ENCODE results near the gene ST3GAL3. TPM values are rescaled to one million over a fixed set of nuclear protein-coding genes. Genes with fewer than 3 reads are reported as not detected.

The ST3GAL3 gene
- total RNA-seq, 4 donors from 2014 or later = 4.4 to 19.0 (median 6.1) TPM

DNA sequence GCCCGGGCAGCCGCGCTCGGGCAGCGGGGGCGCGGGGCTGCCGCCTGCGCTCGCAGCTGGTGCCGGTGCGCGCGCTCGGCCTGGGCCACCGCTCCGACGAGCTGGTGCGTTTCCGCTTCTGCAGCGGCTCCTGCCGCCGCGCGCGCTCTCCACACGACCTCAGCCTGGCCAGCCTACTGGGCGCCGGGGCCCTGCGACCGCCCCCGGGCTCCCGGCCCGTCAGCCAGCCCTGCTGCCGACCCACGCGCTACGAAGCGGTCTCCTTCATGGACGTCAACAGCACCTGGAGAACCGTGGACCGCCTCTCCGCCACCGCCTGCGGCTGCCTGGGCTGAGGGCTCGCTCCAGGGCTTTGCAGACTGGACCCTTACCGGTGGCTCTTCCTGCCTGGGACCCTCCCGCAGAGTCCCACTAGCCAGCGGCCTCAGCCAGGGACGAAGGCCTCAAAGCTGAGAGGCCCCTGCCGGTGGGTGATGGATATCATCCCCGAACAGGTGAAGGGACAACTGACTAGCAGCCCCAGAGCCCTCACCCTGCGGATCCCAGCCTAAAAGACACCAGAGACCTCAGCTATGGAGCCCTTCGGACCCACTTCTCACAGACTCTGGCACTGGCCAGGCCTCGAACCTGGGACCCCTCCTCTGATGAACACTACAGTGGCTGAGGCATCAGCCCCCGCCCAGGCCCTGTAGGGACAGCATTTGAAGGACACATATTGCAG is 229.3 kb downstream of the ST3GAL3 start:
- no peak for DNase-seq
- no peak overlapping the region for H3K27ac ChIP-seq
- H3K36me3 ChIP-seq = no peaks in the 10 kb centered on the region
- H3K4me1 ChIP-seq = peaks cover 3 to 31% (median 12%) of the 10 kb centered on the region in 4 donors
- no peak for TF ChIP-seq POLR2A (IDR thresholded peaks at IDR 0.05)
- TF ChIP-seq, protein P1, sequence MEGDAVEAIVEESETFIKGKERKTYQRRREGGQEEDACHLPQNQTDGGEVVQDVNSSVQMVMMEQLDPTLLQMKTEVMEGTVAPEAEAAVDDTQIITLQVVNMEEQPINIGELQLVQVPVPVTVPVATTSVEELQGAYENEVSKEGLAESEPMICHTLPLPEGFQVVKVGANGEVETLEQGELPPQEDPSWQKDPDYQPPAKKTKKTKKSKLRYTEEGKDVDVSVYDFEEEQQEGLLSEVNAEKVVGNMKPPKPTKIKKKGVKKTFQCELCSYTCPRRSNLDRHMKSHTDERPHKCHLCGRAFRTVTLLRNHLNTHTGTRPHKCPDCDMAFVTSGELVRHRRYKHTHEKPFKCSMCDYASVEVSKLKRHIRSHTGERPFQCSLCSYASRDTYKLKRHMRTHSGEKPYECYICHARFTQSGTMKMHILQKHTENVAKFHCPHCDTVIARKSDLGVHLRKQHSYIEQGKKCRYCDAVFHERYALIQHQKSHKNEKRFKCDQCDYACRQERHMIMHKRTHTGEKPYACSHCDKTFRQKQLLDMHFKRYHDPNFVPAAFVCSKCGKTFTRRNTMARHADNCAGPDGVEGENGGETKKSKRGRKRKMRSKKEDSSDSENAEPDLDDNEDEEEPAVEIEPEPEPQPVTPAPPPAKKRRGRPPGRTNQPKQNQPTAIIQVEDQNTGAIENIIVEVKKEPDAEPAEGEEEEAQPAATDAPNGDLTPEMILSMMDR (IDR thresholded peaks at IDR 0.05) = peak in 3 of 6 experiments; percentile 2 to 13 (median 5)
- no peaks in the 10 kb centered on the region for H3K9me3 ChIP-seq
- H3K27me3 ChIP-seq = no peaks in the 10 kb centered on the region
- peak overlapping the region; percentile 18 to 56 (median 49) for H3K4me3 ChIP-seq

DNA sequence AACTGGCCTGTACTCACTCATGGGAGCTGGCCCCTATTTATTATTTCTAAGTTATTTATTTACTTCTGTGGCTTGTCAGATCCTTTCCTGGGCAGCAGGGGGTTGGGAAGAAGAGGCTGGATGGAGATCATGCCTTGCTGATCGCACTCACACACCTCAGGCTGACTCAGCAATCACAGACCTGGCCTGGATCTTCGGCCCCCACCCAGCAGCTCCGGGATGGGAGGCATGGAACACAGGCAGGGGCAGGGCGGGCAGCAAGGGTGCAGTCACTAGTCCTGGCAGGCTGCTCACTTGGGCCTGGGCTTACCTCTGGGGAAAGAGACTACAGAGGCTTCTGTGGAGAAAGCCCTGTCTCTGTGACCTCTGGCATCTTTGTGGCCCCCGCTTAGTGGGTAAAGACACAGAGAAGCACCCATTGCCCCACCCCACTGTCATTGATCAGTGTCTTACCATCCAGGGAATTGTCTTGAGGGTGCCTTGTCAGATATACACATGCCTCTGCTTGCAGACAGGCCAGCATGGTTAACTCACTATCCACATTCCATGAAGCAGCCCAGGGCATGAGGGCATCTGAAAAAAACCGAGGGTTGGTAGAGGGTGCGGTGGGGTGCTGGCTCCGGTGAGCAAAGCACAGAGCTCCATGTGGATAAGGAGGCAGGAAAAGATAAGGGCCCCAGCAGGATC is 230.0 kb downstream of the ST3GAL3 start:
- TF ChIP-seq POLR2A (IDR thresholded peaks at IDR 0.05) = no peak
- TF ChIP-seq, protein P1 (IDR thresholded peaks at IDR 0.05) = no peak
- H3K27ac ChIP-seq = no peak overlapping the region
- no peaks in the 10 kb centered on the region for H3K36me3 ChIP-seq
- H3K9me3 ChIP-seq = no peaks in the 10 kb centered on the region
- no peak for DNase-seq
- no peaks in the 10 kb centered on the region for H3K27me3 ChIP-seq
- peaks cover 3 to 31% (median 12%) of the 10 kb centered on the region in 4 donors for H3K4me1 ChIP-seq
- H3K4me3 ChIP-seq = no peak overlapping the region

DNA sequence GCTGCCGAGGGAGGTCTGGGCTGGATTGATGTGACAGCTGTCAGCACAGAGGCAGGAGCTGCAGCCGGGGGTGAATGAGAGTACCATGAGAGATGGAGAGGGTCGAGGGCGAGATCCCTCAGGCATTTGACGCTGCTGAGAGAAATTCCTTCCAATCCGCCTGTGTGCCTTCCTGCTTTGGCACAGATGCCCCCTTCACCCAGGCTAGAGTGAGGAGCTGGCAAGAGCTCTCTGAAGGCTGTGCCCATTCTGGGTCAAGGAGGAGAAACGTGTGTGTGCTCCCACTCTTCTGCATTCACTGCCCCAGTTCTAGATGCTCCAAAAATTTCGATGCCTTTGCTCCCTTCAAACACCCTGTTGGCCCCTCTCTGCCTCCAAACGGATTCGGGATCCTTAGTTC is 231.0 kb downstream of the ST3GAL3 start:
- no peaks in the 10 kb centered on the region for H3K27me3 ChIP-seq
- DNase-seq = no peak
- H3K9me3 ChIP-seq = no peaks in the 10 kb centered on the region
- TF ChIP-seq, protein P1 (IDR thresholded peaks at IDR 0.05) = no peak
- no peak for TF ChIP-seq POLR2A (IDR thresholded peaks at IDR 0.05)
- no peaks in the 10 kb centered on the region for H3K36me3 ChIP-seq
- H3K4me1 ChIP-seq = peaks cover 3 to 27% (median 10%) of the 10 kb centered on the region in 4 donors
- H3K4me3 ChIP-seq = no peak overlapping the region
- no peak overlapping the region for H3K27ac ChIP-seq

DNA sequence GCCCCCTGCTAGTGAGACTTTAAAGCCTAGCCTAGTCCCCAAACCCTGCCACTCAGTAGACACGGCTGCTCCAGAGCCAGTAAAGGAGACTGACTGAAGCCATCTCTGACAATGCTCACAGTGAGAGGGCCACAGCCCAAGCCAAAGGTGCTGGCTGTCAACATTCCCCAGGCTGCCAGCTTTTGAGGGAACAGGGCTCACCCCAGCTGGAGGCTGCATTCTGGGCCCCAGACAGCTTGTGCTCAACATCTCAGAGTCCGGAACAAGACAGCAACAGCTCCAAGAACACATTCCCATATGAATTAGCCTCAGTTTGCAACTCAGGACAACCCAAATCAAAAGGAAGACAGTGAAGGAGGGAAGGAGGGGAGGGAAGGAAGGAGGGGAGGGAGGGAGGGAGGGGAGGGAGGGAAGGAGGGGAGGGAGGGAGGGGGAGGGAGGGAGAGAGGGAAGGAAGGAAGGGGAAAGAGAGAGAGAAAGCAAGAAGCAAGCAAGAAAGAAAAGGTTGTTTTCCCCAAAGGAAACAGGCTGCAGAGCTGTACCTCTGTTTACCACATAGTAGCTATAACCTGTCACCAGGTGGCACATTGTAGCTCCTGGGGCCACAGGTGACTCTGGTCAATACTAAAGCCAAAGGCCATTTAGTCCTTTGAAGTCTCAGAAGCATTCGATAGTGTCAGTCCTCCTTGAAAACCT is 231.7 kb downstream of the ST3GAL3 start:
- peaks cover 0 to 20% (median 4%) of the 10 kb centered on the region in 4 donors for H3K4me1 ChIP-seq
- TF ChIP-seq, protein P1 (IDR thresholded peaks at IDR 0.05) = no peak
- no peak for TF ChIP-seq POLR2A (IDR thresholded peaks at IDR 0.05)
- H3K4me3 ChIP-seq = no peak overlapping the region
- H3K9me3 ChIP-seq = no peaks in the 10 kb centered on the region
- no peaks in the 10 kb centered on the region for H3K27me3 ChIP-seq
- no peaks in the 10 kb centered on the region for H3K36me3 ChIP-seq
- DNase-seq = no peak
- H3K27ac ChIP-seq = no peak overlapping the region

DNA sequence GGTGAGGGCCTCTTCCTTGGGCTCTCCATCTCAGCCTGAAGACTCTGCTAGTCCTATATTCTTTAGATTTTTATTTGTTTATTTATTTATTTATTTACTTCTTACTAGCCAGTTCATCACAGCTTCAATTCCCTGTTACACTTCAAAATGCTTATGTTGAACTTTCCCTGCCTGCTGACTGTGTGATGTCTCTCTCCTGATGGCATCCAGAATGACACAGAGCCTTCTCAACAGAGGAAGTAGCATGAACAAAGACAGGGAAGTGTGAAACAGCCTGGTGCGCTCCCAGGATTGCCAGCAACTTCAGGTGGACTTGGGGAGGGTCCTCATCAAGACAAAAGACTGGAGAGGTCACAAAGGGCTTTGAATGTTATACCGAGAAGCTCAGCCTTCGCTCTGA is 235.1 kb downstream of the ST3GAL3 start:
- H3K9me3 ChIP-seq = no peaks in the 10 kb centered on the region
- H3K36me3 ChIP-seq = no peaks in the 10 kb centered on the region
- H3K4me1 ChIP-seq = peaks cover 0 to 11% (median 8%) of the 10 kb centered on the region in 4 donors
- TF ChIP-seq POLR2A (IDR thresholded peaks at IDR 0.05) = no peak
- TF ChIP-seq, protein P1 (IDR thresholded peaks at IDR 0.05) = no peak
- no peak for DNase-seq
- H3K27me3 ChIP-seq = no peaks in the 10 kb centered on the region
- no peak overlapping the region for H3K27ac ChIP-seq
- H3K4me3 ChIP-seq = no peak overlapping the region

Data from Peyer's patch (tissue), 4 donors.